Skeletal muscle tissue (tissue), 4 donors: ENCODE measurements around the gene PROC. TPM values are rescaled to one million over a fixed set of nuclear protein-coding genes. Genes with fewer than 3 reads are reported as not detected.

Source experiments
- H3K27ac ChIP-seq: one replicate; pipeline ENCODE4 v1.7.0; 2013; ENCODE audit warnings: mild to moderate bottlenecking, low read depth, low read length, inconsistent platforms
- H3K27me3 ChIP-seq, 3 donors: one replicate each; pipeline ENCODE4 v1.7.0; 2013; ENCODE audit warnings: low read length in 3 of 3; ENCODE audit not compliant: control insufficient read depth in 3 of 3, insufficient read depth in 3 of 3
- H3K36me3 ChIP-seq, 3 donors: one replicate each; pipeline ENCODE4 v1.7.0; 2013; ENCODE audit warnings: low read length in 3 of 3; ENCODE audit not compliant: control insufficient read depth in 3 of 3, insufficient read depth in 3 of 3
- H3K4me1 ChIP-seq, 3 donors: one replicate each; pipeline ENCODE4 v1.7.0; 2013; ENCODE audit warnings: low read length in 3 of 3, mild to moderate bottlenecking in 3 of 3; ENCODE audit not compliant: control insufficient read depth in 3 of 3, insufficient read depth in 3 of 3
- H3K4me3 ChIP-seq, 3 donors: one replicate each; pipeline ENCODE4 v1.7.0; 2013; ENCODE audit warnings: low read length in 3 of 3
- H3K9ac ChIP-seq, 3 donors: one replicate each; pipeline ENCODE4 v1.7.0; 2013; ENCODE audit warnings: low read length in 3 of 3, mild to moderate bottlenecking in 3 of 3, moderate library complexity in 2 of 3, low read depth in 1 of 3
- H3K9me3 ChIP-seq, 3 donors: one replicate each; pipeline ENCODE4 v1.7.0; 2013; ENCODE audit warnings: low read length in 3 of 3; ENCODE audit not compliant: control insufficient read depth in 3 of 3
- total RNA-seq: library from RNA; depleted of rRNA; stranded (reverse); fragments of >200 nt; gene quantifications from one replicate; pipeline ENCODE4 v1.2.3, GENCODE V29; 2014
- donor health status: Osteomylitis.

Gene PROC
- total RNA-seq, 1 donor from 2014 or later = not detected

DNA sequence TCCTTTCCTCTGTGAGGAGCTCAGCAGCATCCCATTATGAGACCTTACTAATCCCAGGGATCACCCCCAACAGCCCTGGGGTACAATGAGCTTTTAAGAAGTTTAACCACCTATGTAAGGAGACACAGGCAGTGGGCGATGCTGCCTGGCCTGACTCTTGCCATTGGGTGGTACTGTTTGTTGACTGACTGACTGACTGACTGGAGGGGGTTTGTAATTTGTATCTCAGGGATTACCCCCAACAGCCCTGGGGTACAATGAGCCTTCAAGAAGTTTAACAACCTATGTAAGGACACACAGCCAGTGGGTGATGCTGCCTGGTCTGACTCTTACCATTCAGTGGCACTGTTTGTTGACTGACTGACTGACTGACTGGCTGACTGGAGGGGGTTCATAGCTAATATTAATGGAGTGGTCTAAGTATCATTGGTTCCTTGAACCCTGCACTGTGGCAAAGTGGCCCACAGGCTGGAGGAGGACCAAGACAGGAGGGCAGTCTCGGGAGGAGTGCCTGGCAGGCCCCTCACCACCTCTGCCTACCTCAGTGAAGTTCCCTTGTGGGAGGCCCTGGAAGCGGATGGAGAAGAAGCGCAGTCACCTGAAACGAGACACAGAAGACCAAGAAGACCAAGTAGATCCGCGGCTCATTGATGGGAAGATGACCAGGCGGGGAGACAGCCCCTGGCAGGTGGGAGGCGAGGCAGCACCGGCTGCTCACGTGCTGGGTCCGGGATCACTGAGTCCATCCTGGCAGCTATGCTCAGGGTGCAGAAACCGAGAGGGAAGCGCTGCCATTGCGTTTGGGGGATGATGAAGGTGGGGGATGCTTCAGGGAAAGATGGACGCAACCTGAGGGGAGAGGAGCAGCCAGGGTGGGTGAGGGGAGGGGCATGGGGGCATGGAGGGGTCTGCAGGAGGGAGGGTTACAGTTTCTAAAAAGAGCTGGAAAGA is 7.6 kb downstream of the PROC start:
- H3K36me3 ChIP-seq = no peaks in the 10 kb centered on the region
- no peak overlapping the region for H3K9ac ChIP-seq
- H3K9me3 ChIP-seq = no peaks in the 10 kb centered on the region
- peaks cover 2 to 6% (median 6%) of the 10 kb centered on the region in 3 donors for H3K4me1 ChIP-seq
- no peak overlapping the region for H3K4me3 ChIP-seq
- peaks cover 24 to 39% (median 28%) of the 10 kb centered on the region in 3 donors for H3K27me3 ChIP-seq
- H3K27ac ChIP-seq = no peak overlapping the region

DNA sequence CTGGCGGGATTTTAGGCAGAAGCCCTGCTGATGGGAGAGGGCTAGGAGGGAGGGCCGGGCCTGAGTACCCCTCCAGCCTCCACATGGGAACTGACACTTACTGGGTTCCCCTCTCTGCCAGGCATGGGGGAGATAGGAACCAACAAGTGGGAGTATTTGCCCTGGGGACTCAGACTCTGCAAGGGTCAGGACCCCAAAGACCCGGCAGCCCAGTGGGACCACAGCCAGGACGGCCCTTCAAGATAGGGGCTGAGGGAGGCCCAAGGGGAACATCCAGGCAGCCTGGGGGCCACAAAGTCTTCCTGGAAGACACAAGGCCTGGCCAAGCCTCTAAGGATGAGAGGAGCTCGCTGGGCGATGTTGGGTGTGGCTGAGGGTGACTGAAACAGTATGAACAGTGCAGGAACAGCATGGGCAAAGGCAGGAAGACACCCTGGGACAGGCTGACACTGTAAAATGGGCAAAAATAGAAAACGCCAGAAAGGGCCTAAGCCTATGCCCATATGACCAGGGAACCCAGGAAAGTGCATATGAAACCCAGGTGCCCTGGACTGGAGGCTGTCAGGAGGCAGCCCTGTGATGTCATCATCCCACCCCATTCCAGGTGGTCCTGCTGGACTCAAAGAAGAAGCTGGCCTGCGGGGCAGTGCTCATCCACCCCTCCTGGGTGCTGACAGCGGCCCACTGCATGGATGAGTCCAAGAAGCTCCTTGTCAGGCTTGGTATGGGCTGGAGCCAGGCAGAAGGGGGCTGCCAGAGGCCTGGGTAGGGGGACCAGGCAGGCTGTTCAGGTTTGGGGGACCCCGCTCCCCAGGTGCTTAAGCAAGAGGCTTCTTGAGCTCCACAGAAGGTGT is 8.5 kb downstream of the PROC start:
- Histone ChIP-seq H3K9ac (no peak overlapping the region), H3K27me3 (peaks cover 19 to 30% (median 19%) of the 10 kb centered on the region in 3 donors), H3K9me3 (no peaks in the 10 kb centered on the region), H3K4me1 (peaks cover 2 to 6% (median 6%) of the 10 kb centered on the region in 3 donors), H3K4me3 (no peak overlapping the region), H3K27ac (no peak overlapping the region), H3K36me3 (peaks cover 0 to 2% (median 2%) of the 10 kb centered on the region in 3 donors)

DNA sequence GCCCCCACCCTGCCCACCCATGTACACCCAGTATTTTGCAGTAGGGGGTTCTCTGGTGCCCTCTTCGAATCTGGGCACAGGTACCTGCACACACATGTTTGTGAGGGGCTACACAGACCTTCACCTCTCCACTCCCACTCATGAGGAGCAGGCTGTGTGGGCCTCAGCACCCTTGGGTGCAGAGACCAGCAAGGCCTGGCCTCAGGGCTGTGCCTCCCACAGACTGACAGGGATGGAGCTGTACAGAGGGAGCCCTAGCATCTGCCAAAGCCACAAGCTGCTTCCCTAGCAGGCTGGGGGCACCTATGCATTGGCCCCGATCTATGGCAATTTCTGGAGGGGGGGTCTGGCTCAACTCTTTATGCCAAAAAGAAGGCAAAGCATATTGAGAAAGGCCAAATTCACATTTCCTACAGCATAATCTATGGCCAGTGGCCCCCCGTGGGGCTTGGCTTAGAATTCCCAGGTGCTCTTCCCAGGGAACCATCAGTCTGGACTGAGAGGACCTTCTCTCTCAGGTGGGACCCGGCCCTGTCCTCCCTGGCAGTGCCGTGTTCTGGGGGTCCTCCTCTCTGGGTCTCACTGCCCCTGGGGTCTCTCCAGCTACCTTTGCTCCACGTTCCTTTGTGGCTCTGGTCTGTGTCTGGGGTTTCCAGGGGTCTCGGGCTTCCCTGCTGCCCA is 9.3 kb downstream of the PROC start:
- Histone ChIP-seq H3K36me3 (peaks cover 0 to 6% (median 2%) of the 10 kb centered on the region in 3 donors), H3K9me3 (no peaks in the 10 kb centered on the region), H3K4me3 (no peak overlapping the region)

DNA sequence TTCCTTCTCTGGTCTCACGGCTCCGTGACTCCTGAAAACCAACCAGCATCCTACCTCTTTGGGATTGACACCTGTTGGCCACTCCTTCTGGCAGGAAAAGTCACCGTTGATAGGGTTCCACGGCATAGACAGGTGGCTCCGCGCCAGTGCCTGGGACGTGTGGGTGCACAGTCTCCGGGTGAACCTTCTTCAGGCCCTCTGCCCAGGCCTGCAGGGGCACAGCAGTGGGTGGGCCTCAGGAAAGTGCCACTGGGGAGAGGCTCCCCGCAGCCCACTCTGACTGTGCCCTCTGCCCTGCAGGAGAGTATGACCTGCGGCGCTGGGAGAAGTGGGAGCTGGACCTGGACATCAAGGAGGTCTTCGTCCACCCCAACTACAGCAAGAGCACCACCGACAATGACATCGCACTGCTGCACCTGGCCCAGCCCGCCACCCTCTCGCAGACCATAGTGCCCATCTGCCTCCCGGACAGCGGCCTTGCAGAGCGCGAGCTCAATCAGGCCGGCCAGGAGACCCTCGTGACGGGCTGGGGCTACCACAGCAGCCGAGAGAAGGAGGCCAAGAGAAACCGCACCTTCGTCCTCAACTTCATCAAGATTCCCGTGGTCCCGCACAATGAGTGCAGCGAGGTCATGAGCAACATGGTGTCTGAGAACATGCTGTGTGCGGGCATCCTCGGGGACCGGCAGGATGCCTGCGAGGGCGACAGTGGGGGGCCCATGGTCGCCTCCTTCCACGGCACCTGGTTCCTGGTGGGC is 10.0 kb downstream of the PROC start:
- Histone ChIP-seq H3K4me1 (peaks cover 2 to 5% (median 5%) of the 10 kb centered on the region in 3 donors), H3K36me3 (peaks cover 0 to 6% (median 2%) of the 10 kb centered on the region in 3 donors), H3K9ac (no peak overlapping the region), H3K27ac (no peak overlapping the region), H3K27me3 (peaks cover 7 to 15% (median 7%) of the 10 kb centered on the region in 3 donors), H3K4me3 (no peak overlapping the region), H3K9me3 (no peaks in the 10 kb centered on the region)

More for the DNA sequence above, 9.3 kb downstream of the PROC start:
- H3K27ac ChIP-seq = no peak overlapping the region
- H3K9ac ChIP-seq = no peak overlapping the region
- peaks cover 11 to 22% (median 11%) of the 10 kb centered on the region in 3 donors for H3K27me3 ChIP-seq
- peaks cover 2 to 6% (median 6%) of the 10 kb centered on the region in 3 donors for H3K4me1 ChIP-seq

DNA sequence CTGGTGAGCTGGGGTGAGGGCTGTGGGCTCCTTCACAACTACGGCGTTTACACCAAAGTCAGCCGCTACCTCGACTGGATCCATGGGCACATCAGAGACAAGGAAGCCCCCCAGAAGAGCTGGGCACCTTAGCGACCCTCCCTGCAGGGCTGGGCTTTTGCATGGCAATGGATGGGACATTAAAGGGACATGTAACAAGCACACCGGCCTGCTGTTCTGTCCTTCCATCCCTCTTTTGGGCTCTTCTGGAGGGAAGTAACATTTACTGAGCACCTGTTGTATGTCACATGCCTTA is 10.5 kb downstream of the PROC start:
- Histone ChIP-seq H3K4me3 (no peak overlapping the region), H3K9ac (no peak overlapping the region), H3K27me3 (peaks cover 1 to 10% (median 2%) of the 10 kb centered on the region in 3 donors), H3K27ac (no peak overlapping the region), H3K9me3 (no peaks in the 10 kb centered on the region), H3K36me3 (peaks cover 0 to 6% (median 2%) of the 10 kb centered on the region in 3 donors), H3K4me1 (no peaks in the 10 kb centered on the region)

DNA sequence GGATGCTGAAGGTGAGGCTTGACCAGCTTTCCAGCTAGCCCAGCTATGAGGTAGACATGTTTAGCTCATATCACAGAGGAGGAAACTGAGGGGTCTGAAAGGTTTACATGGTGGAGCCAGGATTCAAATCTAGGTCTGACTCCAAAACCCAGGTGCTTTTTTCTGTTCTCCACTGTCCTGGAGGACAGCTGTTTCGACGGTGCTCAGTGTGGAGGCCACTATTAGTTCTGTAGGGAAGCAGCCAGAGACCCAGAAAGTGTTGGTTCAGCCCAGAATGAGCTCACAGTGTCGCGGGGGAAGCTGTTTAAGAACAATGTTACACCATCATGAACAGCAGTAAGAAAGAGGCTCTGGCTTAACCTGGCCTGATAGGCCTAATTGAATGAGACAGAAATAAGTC is 11.1 kb downstream of the PROC start:
- Histone ChIP-seq H3K36me3 (peaks cover 0 to 6% (median 2%) of the 10 kb centered on the region in 3 donors), H3K9ac (no peak overlapping the region), H3K4me1 (no peaks in the 10 kb centered on the region), H3K27ac (no peak overlapping the region), H3K27me3 (peaks cover 0 to 10% (median 0%) of the 10 kb centered on the region in 3 donors), H3K9me3 (no peaks in the 10 kb centered on the region), H3K4me3 (no peak overlapping the region)

DNA sequence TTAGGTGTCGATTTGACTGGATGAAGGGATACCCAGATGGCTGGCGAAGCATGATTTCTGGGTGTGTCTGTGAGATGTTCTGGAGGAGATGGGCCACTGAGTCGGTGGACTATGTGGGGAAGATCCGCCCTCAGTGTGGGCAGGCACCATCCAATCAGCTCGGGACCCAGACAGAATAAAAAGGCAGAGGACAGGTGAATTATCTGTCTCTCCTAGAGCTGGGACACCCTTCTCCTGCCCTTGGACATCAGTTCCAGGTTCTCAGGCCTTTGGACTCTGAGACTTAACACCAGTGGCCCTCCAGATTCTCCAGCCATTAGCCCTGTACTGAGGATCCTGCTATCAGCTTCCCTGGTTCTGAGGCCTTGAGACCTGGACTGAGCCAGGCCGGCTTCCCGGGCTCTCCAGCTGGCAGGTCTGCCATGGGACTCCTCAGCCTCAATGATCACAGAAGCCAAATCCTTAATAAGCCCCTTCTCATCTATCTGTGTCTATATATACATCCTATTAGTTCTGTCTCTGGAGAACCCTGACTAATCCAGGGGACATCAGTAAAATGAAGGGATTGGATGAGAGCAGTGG is 11.7 kb downstream of the PROC start:
- Histone ChIP-seq H3K9me3 (no peaks in the 10 kb centered on the region), H3K27me3 (peaks cover 0 to 5% (median 0%) of the 10 kb centered on the region in 3 donors), H3K36me3 (peaks cover 0 to 6% (median 2%) of the 10 kb centered on the region in 3 donors), H3K27ac (no peak overlapping the region), H3K4me1 (no peaks in the 10 kb centered on the region), H3K9ac (no peak overlapping the region), H3K4me3 (no peak overlapping the region)

DNA sequence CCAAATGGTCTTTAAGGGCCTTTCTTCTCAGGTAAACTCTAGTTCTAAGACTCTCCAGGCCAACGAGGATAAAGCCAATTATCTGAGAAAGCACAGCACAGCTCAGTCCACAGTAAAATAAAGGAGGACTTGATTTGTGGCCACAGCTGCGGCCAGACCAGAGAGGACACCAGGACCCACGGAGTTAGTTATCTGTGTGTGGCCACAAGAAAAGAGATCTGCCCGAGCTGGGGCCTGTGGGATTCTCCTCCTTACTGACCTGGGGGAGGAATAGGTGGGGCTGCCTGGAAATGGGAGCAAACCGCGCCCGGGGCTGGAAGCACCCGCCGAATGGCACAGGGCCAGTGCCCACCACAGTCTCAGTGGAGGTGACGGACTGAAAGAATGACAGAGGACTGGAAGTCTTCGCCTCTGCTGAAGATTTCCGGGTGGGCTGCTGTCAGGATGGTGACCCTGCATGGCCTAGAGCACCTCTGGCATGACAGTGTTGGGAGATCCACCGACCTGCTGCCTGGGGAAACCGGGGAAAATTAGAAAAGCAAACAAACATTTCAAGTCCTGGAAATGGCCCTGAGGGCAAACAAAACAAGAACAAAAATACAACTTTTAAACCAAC is 13.3 kb downstream of the PROC start:
- Histone ChIP-seq H3K27ac (no peak overlapping the region), H3K4me3 (no peak overlapping the region), H3K9ac (no peak overlapping the region), H3K4me1 (no peaks in the 10 kb centered on the region), H3K36me3 (peaks cover 0 to 6% (median 2%) of the 10 kb centered on the region in 3 donors), H3K27me3 (no peaks in the 10 kb centered on the region), H3K9me3 (no peaks in the 10 kb centered on the region)
